Central memory CD4-positive, alpha-beta T cell (primary cell): ENCODE measurements around the gene FAIM.

Experiments
- DNase-seq: peaks from one replicate; pipeline ENCODE4 v3.0.0; 2022

FAIM gene

GRCh38 chr3:138681463-138682220 is 73.1 kb downstream of the FAIM start:
- DNase-seq, result no peak

GRCh38 chr3:138682648-138683047 is 74.1 kb downstream of the FAIM start:
- no peak for DNase-seq
